ENCODE results near the gene GIMAP5.

GIMAP5 gene

DNA sequence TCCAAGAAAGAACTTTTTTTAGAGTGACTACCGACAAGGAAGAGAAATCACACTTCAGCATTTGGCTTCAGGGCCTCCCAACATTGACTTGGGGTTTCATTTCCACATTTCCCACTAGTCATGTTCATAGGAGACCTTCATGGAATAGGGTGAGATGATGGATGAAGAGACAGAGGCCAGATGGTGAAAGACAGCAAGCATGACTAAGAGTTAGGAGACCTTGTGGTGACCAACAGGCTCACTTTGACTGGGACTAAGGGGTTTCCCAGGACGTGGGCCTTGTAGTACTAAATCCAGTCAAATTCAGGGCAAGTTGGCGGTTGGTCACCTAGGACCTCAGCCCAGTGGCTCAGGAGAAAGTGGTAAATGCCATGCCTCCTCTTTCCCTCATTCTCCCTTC lies 3.0 kb upstream of the GIMAP5 start:
- TF ChIP-seq, protein P1, sequence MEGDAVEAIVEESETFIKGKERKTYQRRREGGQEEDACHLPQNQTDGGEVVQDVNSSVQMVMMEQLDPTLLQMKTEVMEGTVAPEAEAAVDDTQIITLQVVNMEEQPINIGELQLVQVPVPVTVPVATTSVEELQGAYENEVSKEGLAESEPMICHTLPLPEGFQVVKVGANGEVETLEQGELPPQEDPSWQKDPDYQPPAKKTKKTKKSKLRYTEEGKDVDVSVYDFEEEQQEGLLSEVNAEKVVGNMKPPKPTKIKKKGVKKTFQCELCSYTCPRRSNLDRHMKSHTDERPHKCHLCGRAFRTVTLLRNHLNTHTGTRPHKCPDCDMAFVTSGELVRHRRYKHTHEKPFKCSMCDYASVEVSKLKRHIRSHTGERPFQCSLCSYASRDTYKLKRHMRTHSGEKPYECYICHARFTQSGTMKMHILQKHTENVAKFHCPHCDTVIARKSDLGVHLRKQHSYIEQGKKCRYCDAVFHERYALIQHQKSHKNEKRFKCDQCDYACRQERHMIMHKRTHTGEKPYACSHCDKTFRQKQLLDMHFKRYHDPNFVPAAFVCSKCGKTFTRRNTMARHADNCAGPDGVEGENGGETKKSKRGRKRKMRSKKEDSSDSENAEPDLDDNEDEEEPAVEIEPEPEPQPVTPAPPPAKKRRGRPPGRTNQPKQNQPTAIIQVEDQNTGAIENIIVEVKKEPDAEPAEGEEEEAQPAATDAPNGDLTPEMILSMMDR (IDR thresholded peaks at IDR 0.05; ENCODE audit: borderline replicate concordance, insufficient read depth, low read depth, low read length): no peak
- H3K4me3 ChIP-seq (ENCODE audit: low read depth, low read length): no peak overlapping the region

DNA sequence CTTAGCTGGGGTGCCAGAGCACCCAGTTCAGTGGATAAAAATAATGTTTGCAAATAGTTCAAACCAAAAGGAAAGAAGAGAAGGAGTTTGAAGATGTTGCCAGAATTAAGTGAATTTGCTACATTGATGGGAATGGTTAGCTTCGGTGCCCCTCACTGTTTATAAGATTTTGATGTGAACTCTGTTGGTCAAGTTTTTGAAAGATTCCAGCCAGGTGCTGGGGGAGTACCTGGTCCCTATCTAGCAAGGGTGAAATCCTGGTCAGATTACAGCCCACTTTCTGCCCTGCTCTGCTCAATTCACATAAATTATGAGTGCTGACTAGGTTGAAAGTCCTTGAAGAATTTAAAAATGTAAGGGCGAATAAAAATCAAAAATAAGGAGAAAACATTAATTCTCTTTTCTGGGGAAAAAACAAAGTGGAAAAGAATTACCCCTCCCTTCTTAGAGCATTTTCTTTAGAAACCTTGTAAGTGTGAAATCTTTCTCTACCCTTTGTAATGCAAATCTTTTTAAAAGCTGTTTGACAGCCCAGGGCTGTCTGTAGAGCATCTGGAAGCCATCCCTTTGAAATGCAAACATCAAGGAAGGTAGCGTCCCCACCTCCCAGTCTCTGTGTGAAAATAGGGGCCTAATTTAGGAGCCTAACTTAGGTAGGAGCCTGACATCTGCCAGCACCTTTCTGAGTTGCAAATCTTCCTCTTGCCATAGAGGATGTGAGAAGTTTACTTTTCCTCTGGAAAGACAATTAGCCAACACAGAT lies 1.4 kb upstream of the GIMAP5 start:
- no peak overlapping the region for H3K4me3 ChIP-seq (ENCODE audit: low read depth, low read length)
- TF ChIP-seq, protein P1 (IDR thresholded peaks at IDR 0.05; ENCODE audit: borderline replicate concordance, insufficient read depth, low read depth, low read length): no peak

DNA sequence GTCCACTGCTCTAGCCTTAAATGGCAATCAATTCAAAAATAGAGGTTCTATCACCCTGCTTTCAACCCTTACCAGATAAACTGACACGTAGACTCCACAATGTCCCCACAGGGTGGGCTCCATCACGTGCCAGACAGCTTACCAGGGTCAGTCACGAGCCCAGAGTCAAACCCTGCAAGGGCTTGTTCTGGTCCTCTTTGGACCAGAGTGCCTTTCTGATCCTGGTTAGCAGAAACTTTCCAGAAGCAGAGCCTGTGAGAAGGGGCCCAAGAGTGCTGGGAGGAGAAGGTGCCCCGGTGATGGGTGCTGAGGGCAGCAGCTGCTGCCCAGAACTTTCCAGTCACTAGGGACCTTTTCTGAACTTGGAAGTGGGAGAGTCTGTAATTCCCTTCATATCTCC lies 354 bp upstream of the GIMAP5 start:
- TF ChIP-seq, protein P1 (IDR thresholded peaks at IDR 0.05; ENCODE audit: borderline replicate concordance, insufficient read depth, low read depth, low read length): no peak
- H3K4me3 ChIP-seq (ENCODE audit: low read depth, low read length): peak overlapping the region; percentile 76

DNA sequence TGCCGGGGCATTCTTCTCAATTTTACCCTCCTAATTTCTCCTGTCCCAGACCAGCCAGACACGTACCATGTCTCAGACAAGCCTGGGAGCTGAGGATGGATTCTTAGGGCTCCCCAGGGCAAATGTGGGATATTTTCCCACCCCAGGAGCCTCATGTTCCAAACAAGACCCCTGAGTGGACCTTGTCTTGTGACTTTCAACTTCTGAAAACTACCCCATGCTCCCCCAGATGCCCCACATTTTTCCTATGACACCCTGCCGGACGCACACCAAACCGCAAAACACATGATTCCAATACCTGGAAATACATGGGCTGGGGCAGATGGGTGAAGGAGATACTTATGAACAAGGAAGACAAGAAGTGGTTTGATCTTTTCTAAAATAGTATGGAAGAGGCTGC lies 874 bp downstream of the GIMAP5 start:
- TF ChIP-seq, protein P1 (IDR thresholded peaks at IDR 0.05; ENCODE audit: borderline replicate concordance, insufficient read depth, low read depth, low read length): no peak

DNA sequence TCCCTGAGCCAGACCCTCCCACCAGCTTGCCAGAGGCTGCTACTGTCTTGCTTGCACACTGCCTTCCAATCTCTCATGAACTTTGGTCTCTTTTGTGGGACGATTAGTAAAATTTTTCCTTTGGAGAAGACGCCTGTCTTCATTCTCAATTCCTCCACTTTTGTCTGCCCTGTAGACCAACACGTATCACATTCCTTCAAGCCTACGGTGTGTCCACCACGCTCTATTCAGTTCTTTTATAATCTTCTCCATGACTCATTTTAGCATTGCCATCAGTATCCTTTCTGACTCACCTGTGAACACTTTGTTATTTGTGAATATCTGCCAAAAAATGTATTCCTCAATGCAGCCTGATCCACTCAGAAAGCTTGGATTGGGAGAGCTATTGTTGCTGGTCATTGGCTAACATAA lies 1.4 kb downstream of the GIMAP5 start:
- peak overlapping the region; percentile 76 for H3K4me3 ChIP-seq (ENCODE audit: low read depth, low read length)
- TF ChIP-seq, protein P1 (IDR thresholded peaks at IDR 0.05; ENCODE audit: borderline replicate concordance, insufficient read depth, low read depth, low read length): no peak

More for the DNA sequence above, 874 bp downstream of the GIMAP5 start:
- peak overlapping the region; percentile 76 for H3K4me3 ChIP-seq (ENCODE audit: low read depth, low read length)

DNA sequence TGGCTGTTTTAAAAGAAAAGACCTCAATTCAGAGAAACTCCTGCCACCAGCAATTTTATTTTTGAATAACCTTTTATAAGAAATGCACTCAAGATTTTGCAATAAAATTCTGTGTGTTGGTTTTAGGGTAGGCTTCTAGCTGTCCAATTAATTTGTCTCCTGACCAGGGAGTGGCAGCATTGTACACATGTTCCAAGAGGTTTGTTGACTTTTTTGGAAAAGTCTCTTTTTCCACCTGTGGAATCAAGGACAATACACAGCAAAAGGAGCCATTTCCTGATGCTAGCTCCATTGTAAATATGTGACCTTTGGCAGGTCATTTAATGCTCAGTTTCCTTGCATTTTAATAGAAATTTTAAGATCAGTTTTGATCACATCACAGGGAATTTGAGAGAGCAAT lies 1.8 kb downstream of the GIMAP5 start:
- TF ChIP-seq, protein P1 (IDR thresholded peaks at IDR 0.05; ENCODE audit: borderline replicate concordance, insufficient read depth, low read depth, low read length): peak; percentile 13; the same call in 1 of the 2 replicates
- H3K4me3 ChIP-seq (ENCODE audit: low read depth, low read length): peak overlapping the region; percentile 76

DNA sequence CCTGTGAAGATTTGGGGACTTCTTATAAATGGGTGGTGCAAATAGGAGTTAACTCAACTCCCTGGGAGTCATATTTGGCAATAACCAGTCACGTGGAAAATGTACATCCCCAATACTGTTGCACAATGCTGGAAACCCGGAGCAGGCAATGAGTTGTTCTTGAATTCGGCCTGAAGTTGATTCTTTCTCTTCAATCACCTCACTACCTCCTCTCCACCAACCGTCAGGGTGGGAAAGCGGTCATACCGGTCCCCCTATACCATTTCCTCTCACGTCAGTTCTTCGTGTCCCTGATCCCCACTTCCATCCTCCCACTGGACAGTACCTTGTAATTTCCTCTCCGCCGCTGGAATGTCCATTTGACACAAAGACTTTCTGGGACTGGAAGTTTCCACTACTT lies 2.8 kb downstream of the GIMAP5 start:
- H3K4me3 ChIP-seq (ENCODE audit: low read depth, low read length): peak overlapping the region; percentile 10
- TF ChIP-seq, protein P1 (IDR thresholded peaks at IDR 0.05; ENCODE audit: borderline replicate concordance, insufficient read depth, low read depth, low read length): no peak
